Measurements from ENCODE around the gene CTBP1.

CTBP1 gene

GRCh38 chr4:1211891-1212545 is 36.9 kb downstream of the CTBP1 start:
- in situ Hi-C loops (cut with MboI; ENCODE audit: low pct_unique_long_range_greater_than_20kb, low sequenced_read_pairs, unreplicated experiment): no loop called here
- DNase-seq (ENCODE audit: low spot score): no peak
- TF ChIP-seq CTCF (IDR thresholded peaks at IDR 0.05; ENCODE audit: extremely low read depth, insufficient read depth, missing control alignments): no peak

- in situ Hi-C loops (cut with MboI; ENCODE audit: low pct_unique_long_range_greater_than_20kb, low sequenced_read_pairs, unreplicated experiment): no loop called here
Measured at GRCh38 chr4:1211371-1211770, 37.6 kb downstream of the CTBP1 start.

GRCh38 chr4:1210971-1211370 is 38.0 kb downstream of the CTBP1 start:
- in situ Hi-C loops (cut with MboI; ENCODE audit: low pct_unique_long_range_greater_than_20kb, low sequenced_read_pairs, unreplicated experiment): no loop called here
- DNase-seq (ENCODE audit: low spot score): no peak
- TF ChIP-seq CTCF (IDR thresholded peaks at IDR 0.05; ENCODE audit: extremely low read depth, insufficient read depth, missing control alignments): no peak

More at GRCh38 chr4:1211371-1211770, 37.6 kb downstream of the CTBP1 start:
- no peak for TF ChIP-seq CTCF (IDR thresholded peaks at IDR 0.05; ENCODE audit: extremely low read depth, insufficient read depth, missing control alignments)
- no peak for DNase-seq (ENCODE audit: low spot score)

GRCh38 chr4:1210241-1210841 is 38.6 kb downstream of the CTBP1 start:
- DNase-seq (ENCODE audit: low spot score): no peak
- in situ Hi-C loops (cut with MboI; ENCODE audit: low pct_unique_long_range_greater_than_20kb, low sequenced_read_pairs, unreplicated experiment): no loop called here
- TF ChIP-seq CTCF (IDR thresholded peaks at IDR 0.05; ENCODE audit: extremely low read depth, insufficient read depth, missing control alignments): no peak

GRCh38 chr4:1209821-1210220 is 39.1 kb downstream of the CTBP1 start:
- TF ChIP-seq CTCF (IDR thresholded peaks at IDR 0.05; ENCODE audit: extremely low read depth, insufficient read depth, missing control alignments): no peak
- in situ Hi-C loops (cut with MboI; ENCODE audit: low pct_unique_long_range_greater_than_20kb, low sequenced_read_pairs, unreplicated experiment): no loop called here
- DNase-seq (ENCODE audit: low spot score): no peak

GRCh38 chr4:1208970-1209704 is 39.8 kb downstream of the CTBP1 start:
- no peak for TF ChIP-seq CTCF (IDR thresholded peaks at IDR 0.05; ENCODE audit: extremely low read depth, insufficient read depth, missing control alignments)
- in situ Hi-C loops (cut with MboI; ENCODE audit: low pct_unique_long_range_greater_than_20kb, low sequenced_read_pairs, unreplicated experiment): no loop called here

More at GRCh38 chr4:1208970-1209704, 39.8 kb downstream of the CTBP1 start:
- no peak for DNase-seq (ENCODE audit: low spot score)
